Pancreas (tissue), 10 donors: Measurements from ENCODE around the gene KLHL25. TPM values are rescaled to one million over a fixed set of nuclear protein-coding genes. Genes with fewer than 3 reads are reported as not detected.

Experiments used
- ATAC-seq, 4 donors: fragments of 200-7000 bp; cut with Tn5 transposase; one replicate each; pipeline versions ENCODE4 v1.8.0 to v1.9.1; 2020; ENCODE audit warnings: mild to moderate bottlenecking in 4 of 4, moderate library complexity in 4 of 4
- DNase-seq, 6 donors: peaks; one replicate each; pipeline ENCODE4 v3.0.0-alpha.2; 2020
- FAIRE-seq: peaks from 2 replicates; lab custom pipeline; 2012; peaks lifted over from hg19 to GRCh38; lab: Jason Lieb, UNC
- H3K27ac ChIP-seq, 4 donors: fragments of 200-600 bp; sonication (generic); 1 replicate in 3 of 4; 2 replicates in 1 of 4; pipeline versions ENCODE4 v1.5.0 to v1.8.0; 2020
- H3K27me3 ChIP-seq, 4 donors: fragments of 200-600 bp; one replicate each; pipeline ENCODE4 v1.8.0; 2021
- H3K36me3 ChIP-seq, 3 donors: fragments of 200-600 bp; sonication (generic) in 1 of 3; one replicate each; pipeline versions ENCODE4 v1.5.0 to v1.8.0; 2020 to 2021
- H3K4me1 ChIP-seq, 3 donors: fragments of 200-600 bp; one replicate each; pipeline ENCODE4 v1.8.0; 2021
- H3K4me3 ChIP-seq, 4 donors: fragments of 200-600 bp; sonication (generic) in 2 of 4; one replicate each; pipeline versions ENCODE4 v1.5.0 to v1.8.0; 2020 to 2021
- H3K9me3 ChIP-seq, 4 donors: fragments of 200-600 bp; one replicate each; pipeline ENCODE4 v1.8.0; 2021
- CTCF ChIP-seq, 4 donors: fragments of 200-600 bp; sonication (generic) in 3 of 4; IDR thresholded peaks; one replicate each; pipeline versions ENCODE4 v1.5.0 to v1.8.0; 2021; ENCODE audit warnings: antibody characterized with exemption in 4 of 4
- WGBS, 2 donors: extraction: QIAGEN DNeasy Blood & Tissue Kit; methylation state at CpG; one replicate each; pipeline ENCODE4 v1.1.7; 2013; 5-methylcytosine and 5-hydroxymethylcytosine counted together
- intact Hi-C, 3 donors: fragments of 100-400 bp; cut with DNase I; formaldehyde crosslinking; loops; one replicate each; pipeline versions ENCODE4 v1.11.1 to v1.14.2; 2022
- polyA plus RNA-seq, 2 donors: library from polyadenylated mRNA; stranded (reverse); fragments of 200-250 nt; gene quantifications; one replicate each; pipeline ENCODE4 v1.2.3, GENCODE V29; 2013
- total RNA-seq, 6 donors: library from RNA; stranded (reverse); fragmentation: NEBNext Ultra II Directional in 4 of 6; extraction: Animal tissue kit (Norgen Biotek cat#: 25700) in 4 of 6; gene quantifications; one replicate each; pipeline versions ENCODE4 v1.2.1 to v1.2.4, GENCODE V29; 2021 to 2023
- donor health status: healthy with polysubstance abuse.
- donor health status: DM: no; HTN: no; CAD: no; lungs with moderate emphysema.
- donor health status: DM: no; HTN: no; CAD: no.
- donor health status: control.
- donor health status: control.
- donor health status: Bipolar disorder and iron deficiency.
- donor health status: DM: yes; HTN: yes; CAD: no.
- donor health status: DM: no; HTN: no; CAD: no.
- donor health status: DM: no; HTN: no; CAD: no.
- donor health status: DM: yes; HTN: yes; CAD: no.

Gene KLHL25
- total and polyA plus RNA-seq, 8 donors = 0.93 to 3.3 (median 2.0) TPM

- Histone ChIP-seq H3K36me3 (no peaks in the 10 kb centered on the region), H3K27me3 (no peaks in the 10 kb centered on the region), H3K9me3 (no peaks in the 10 kb centered on the region), H3K4me3 (no peak overlapping the region), H3K27ac (no peak overlapping the region), H3K4me1 (peaks cover 8 to 23% (median 11%) of the 10 kb centered on the region in 3 donors)
- DNase-seq (peak in 2 of 6 donors; percentile 2 to 44), ATAC-seq (no peak), FAIRE-seq (no peak)
- TF ChIP-seq CTCF (IDR thresholded peaks at IDR 0.05) = no peak
- intact Hi-C loops = no loop called here
- WGBS, 2 donors = 93% methylated on average over 9 of the region's 9 CpGs
These were observed 38.2 kb downstream of the KLHL25 start for GRCh38 chr15:85756411-85757072.

GRCh38 chr15:85755942-85756341, 38.8 kb downstream of the KLHL25 start:
- DNase-seq (peak in 2 of 6 donors; percentile 0 to 44), ATAC-seq (no peak), FAIRE-seq (no peak)
- Histone ChIP-seq H3K27ac (no peak overlapping the region), H3K9me3 (no peaks in the 10 kb centered on the region), H3K27me3 (no peaks in the 10 kb centered on the region), H3K4me3 (no peak overlapping the region), H3K36me3 (no peaks in the 10 kb centered on the region), H3K4me1 (peaks cover 10 to 28% (median 12%) of the 10 kb centered on the region in 3 donors)
- intact Hi-C loops = no loop called here
- 98% methylated on average over 4 of the region's 4 CpGs for WGBS, 2 donors
- no peak for TF ChIP-seq CTCF (IDR thresholded peaks at IDR 0.05)

- no peaks in the 10 kb centered on the region for H3K27me3 ChIP-seq
- peaks cover 10 to 28% (median 12%) of the 10 kb centered on the region in 3 donors for H3K4me1 ChIP-seq
- ATAC-seq (no peak), DNase-seq (peak in 2 of 6 donors; percentile 2 to 30), FAIRE-seq (no peak)
- WGBS, 2 donors = 92 to 94% methylated on average over 11 of the region's 11 CpGs
- no peak overlapping the region for H3K27ac ChIP-seq
- H3K9me3 ChIP-seq = no peaks in the 10 kb centered on the region
- intact Hi-C loops = no loop called here
- H3K4me3 ChIP-seq = no peak overlapping the region
- H3K36me3 ChIP-seq = no peaks in the 10 kb centered on the region
- no peak for TF ChIP-seq CTCF (IDR thresholded peaks at IDR 0.05)
These were observed 39.3 kb downstream of the KLHL25 start for GRCh38 chr15:85755471-85755870.

GRCh38 chr15:85754989-85755388, 39.7 kb downstream of the KLHL25 start:
- FAIRE-seq (no peak), DNase-seq (peak in 5 of 6 donors; percentile 53 to 63 (median 58)), ATAC-seq (peak in 2 of 4 donors; percentile 24 to 56)
- no peak overlapping the region for H3K27ac ChIP-seq
- no peaks in the 10 kb centered on the region for H3K9me3 ChIP-seq
- H3K4me1 ChIP-seq = peaks cover 10 to 28% (median 12%) of the 10 kb centered on the region in 3 donors
- WGBS, 2 donors = 47 to 56% methylated on average over 7 of the region's 7 CpGs
- no peak for TF ChIP-seq CTCF (IDR thresholded peaks at IDR 0.05)
- no peaks in the 10 kb centered on the region for H3K36me3 ChIP-seq
- intact Hi-C loops = no loop called here
- H3K27me3 ChIP-seq = no peaks in the 10 kb centered on the region
- H3K4me3 ChIP-seq = no peak overlapping the region
